H1 (cell line): ENCODE measurements around the gene PREB.

Experiments
- CTCF ChIP-seq, 3 experiments: IDR thresholded peaks; 1 replicate in 2 of 3; 2 replicates in 1 of 3; pipeline versions ENCODE4 v1.5.1 to v1.6.1; 2011; ENCODE audit warnings: low read length in 3 of 3, mild to moderate bottlenecking in 3 of 3, inconsistent platforms in 2 of 3, low read depth in 1 of 3, moderate library complexity in 1 of 3; ENCODE audit not compliant: insufficient read depth in 1 of 3; ENCODE audit errors: control extremely low read depth in 1 of 3
- MAX ChIP-seq: IDR thresholded peaks from 2 replicates; pipeline ENCODE4 v1.6.1; 2012; ENCODE audit warnings: inconsistent platforms
- POLR2A ChIP-seq, 2 experiments: IDR thresholded peaks; 1 replicate in 1 of 2; 2 replicates in 1 of 2; pipeline ENCODE4 v1.6.1; 2011; ENCODE audit warnings: low read depth in 2 of 2, low read length in 2 of 2, mild to moderate bottlenecking in 2 of 2; ENCODE audit errors: control extremely low read depth in 1 of 2
- SP4 ChIP-seq: IDR thresholded peaks from 2 replicates; pipeline ENCODE4 v1.6.1; 2012; ENCODE audit warnings: low read length, inconsistent platforms

GRCh38 chr2:27096748-27097297 lies 37.6 kb downstream of the PREB start:
- no peak for TF ChIP-seq CTCF (IDR thresholded peaks at IDR 0.05; ENCODE audit: control extremely low read depth in 1 of 3, insufficient read depth in 1 of 3, low read depth in 1 of 3, low read length in 3 of 3)
- no peak for TF ChIP-seq MAX
- no peak for TF ChIP-seq POLR2A (IDR thresholded peaks at IDR 0.05; ENCODE audit: control extremely low read depth in 1 of 2, low read depth in 2 of 2, low read length in 2 of 2)
- TF ChIP-seq SP4, result no peak
